ENCODE data around the gene SUPT3H.
"Not testable (repeated sequence)": the region's sequence is repeated elsewhere in the genome, so short reads cannot be mapped to it uniquely, and the experiment has no call there.

SUPT3H gene

DNA sequence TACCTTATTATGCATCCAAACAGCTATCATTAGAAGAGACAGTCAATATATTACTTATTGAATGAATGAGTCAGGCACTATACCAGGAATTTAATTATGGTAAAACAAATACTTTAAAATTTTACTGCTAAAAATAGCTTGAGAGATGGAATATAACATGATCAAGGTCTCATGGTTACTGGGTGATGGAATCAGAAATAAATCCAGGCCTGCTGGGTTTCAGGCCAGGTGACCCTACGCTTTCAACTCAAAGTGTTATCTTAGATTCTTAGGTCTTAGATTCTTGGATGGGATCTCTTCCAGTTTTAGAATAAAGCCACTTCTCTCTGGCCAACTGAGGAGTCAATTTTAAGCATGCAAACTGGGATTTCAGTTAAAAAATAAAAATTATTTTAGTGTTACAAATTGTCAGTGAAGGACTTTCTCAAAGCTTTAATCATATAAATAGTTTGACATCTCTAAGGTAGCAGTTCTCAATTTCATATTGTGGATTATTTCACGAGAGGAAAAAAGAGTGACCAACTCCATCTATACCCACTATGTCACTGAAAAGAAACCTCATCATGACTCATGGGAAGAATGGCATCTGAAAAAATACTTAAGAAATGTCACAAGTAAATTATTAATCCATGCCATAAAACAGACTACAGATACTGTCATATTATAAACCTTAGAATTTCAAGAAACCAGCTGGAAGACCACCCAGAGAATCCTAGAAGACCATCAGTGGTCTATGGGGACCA is 333.1 kb downstream of the SUPT3H start:
- DNase-seq = no peak

DNA sequence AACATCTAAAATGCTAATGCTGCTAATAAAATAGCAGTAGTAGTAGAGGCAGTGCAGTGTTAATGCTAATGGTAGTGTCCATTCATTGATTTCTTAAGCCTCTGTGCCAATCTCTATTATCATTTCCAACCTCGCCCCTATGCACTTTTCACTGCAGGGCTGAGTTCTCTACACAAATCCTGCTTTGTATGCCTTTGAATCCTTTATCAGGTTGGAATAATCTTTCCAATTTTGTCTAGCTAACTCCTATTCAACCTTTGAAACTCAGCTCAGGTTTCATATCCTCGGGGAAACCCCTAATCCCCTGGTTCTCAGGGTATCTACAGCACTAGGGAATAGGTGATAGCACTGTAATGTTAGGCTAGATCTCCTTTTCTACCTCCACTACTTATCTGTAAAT is 333.6 kb downstream of the SUPT3H start:
- DNase-seq = no peak

DNA sequence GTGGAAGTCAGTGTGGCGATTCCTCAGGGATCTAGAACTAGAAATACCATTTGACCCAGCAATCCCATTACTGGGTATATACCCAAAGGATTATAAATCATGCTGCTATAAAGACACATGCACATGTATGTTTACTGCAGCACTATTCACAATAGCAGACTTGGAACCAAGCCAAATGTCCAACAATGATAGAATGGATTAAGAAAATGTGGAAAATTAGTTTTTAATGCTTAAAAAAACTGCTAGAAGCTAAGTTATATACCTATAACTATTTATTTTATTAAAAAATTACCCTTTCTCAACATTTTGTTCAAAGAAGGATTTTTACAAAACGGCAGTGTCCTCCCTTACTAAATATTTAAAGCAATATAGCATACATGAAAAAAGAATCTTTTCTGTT is 335.1 kb downstream of the SUPT3H start:
- not testable (repeated sequence) for DNase-seq

DNA sequence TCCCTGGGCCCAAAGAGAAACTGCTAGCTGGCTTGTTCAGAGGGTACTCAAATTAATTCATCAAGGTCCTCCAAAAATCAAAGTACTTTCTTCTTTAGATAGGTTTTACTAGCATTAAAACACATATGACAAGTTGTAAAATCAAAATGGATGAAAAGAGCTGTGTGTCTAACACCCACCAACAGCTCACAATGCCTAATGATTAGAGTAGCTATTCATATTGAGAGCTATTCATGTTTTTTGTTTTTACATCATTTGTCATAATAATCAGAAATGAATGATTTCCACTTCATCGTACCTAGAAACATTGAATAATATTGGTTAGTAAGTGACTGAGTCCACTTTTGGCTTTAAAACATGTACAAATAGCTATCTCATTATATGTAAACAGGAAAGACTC is 339.5 kb downstream of the SUPT3H start:
- DNase-seq = no peak

DNA sequence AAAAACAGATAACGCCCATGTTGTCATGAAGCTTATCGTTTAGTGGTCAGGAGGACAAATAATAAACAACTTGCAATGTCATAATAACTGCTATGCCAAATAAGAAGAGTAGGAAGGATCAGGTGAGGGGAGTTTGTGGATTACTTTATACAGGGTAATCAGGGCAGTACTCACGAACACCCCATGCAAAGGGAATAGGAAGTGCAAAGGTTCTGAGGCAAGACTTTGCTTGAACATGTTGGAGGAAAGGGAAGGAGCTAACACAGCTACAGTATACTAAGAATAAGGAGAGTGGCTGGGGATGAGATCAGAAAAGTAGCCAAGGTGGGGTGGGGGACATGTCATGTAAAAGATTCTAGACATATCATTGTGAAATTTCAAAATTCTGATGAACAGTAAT is 341.6 kb downstream of the SUPT3H start:
- DNase-seq = no peak

DNA sequence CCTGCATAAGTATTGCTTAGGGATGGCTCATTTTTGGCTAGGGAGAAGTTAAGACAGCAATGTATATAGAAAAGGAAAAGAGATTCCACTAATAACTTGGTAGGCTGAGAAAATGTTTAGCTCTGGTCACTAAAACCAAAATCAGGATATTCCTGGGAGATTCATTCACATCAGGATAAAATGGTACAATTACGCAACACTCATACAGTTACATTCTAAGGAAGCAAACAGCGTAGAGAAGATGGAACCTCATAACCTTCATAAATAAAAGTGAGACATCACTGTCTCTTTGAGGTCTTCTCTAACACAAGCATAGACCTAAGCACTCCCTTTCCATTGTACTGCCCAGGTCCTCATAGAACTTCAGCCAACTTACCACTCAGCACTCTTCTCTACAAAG is 345.3 kb downstream of the SUPT3H start:
- no peak for DNase-seq

DNA sequence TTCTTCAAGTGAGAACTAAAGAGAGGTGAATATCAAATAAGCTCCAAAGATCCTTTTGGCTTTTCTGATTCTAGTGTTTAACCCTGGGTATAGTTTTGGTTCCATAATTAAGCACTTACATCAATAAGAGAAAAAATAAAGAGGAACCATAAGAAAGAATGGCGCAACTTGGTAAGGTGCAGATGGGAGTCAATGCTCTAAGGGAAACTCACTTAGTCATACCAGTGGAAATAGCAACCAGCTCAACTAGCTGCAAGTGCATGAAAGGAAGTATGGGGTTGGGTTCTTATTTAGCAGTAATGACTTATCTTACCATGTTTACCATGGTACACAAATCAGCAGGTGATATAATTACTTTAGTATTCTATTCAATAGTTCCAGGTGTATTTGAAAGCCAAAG is 346.1 kb downstream of the SUPT3H start:
- DNase-seq = no peak

DNA sequence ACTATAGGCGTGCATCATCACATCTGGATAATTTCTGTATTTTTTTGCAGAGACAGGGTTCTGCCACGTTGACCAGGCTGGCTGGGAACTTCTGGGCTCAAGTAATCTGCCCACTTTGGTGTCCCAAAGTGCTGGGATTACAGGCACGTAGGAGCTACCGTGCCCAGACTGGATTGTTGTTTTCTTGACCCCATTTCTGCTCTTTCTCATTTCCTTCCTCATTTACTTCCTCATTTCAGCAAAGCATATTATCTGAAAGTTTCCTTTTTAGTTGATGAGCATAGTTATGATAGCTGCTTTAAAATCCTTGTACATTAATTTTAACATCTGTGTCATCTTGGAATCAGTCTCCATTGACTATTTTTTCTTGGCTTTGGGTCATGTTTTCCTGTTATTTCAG is 350.6 kb downstream of the SUPT3H start:
- DNase-seq = no peak

DNA sequence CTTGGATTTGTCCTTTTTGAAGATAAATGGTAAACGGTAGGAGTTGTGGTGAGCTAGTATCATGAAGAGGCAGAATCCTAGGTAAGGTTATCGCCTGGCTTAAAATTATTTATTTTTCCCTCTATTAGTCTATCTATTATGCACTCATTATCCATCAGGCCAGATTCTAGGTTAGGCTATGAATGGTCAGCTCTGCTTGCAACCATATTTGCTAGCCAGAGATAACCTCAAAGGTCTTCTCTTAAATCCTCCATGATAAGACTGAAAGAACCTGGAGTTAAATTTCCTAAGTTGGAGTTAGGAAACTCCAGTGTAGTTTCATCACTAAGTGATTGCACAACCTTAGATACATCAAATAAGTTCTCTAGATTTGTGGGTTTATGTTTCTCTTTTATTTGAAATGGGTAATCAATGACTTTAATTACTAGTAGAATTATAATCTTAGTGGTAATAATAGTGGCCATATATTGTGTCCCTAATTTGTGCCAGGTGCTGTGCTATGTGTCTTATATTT is 351.7 kb downstream of the SUPT3H start:
- DNase-seq = no peak

DNA sequence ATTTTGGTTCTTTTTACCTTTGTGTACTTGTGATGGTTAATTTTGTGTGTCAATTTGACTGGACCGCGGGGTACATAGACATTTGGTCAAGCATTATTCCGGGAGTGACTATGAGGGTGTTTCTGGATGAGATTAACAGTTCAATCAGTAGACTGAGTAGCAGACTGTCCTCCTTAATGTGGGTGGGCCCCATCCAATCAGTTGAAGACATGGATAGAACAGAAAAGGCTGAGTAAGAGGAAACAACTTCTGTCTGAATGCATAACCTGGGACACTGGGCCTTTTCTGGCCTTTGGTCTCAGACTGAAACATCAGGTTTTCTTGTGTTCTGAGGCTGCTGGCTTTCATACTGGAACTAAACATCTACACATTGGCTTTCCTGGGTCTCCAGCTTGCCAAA is 353.1 kb downstream of the SUPT3H start:
- no peak for DNase-seq

DNA sequence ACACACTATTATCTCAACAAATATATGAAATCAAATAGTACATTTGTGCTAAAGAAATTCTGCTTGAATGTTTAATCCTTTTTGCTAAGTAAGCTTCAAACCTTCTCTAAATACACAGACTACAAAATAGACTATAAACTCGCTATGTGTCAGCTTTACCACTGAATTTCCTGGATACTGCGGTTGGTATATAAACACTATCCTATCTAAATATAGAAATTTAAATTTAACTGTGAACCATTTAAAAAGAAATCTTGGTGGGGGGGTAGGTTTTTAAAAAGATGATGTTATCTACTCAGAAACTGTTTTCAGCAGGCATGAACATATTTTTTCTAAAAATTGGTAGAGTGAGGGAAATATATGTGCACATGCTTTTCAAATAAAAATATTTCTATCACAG is 356.1 kb downstream of the SUPT3H start:
- no peak for DNase-seq

DNA sequence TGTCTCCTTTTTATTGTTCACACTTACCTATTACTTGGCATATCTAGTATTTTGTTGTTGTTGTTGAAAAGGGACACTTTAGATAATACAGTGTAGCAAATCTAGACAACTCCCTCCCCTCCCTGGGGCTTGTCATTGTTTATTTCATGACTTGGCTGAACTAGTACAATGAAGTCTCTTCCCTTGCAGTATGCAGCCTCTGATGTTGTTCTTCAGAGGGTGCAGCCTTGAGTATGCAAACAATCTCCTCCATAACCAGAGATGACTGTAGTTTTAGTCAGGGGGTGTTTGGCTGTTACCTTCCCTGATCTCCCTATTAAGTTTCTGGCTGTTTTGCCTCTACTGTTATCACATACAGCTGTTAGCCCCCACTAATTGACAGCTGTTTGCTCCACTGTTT is 365.0 kb downstream of the SUPT3H start:
- DNase-seq = no peak

DNA sequence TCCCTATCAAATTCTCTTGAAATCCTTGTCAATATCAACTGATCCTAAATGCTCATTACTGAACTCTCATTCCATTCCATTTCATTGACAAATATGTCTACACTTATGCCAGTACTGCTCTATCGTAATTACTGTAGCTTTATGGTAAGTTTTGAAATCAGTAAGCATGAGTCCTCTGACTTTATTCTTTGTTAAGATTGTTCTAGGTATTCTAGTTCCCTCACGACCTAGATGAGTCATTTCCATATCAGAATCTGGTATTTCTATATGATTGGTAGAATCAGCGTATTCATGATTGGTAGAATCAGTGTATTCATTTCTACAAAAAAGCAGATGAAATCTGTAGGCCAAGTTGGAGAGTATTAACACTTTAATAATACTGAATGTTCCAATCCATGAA is 368.2 kb downstream of the SUPT3H start:
- no peak for DNase-seq

DNA sequence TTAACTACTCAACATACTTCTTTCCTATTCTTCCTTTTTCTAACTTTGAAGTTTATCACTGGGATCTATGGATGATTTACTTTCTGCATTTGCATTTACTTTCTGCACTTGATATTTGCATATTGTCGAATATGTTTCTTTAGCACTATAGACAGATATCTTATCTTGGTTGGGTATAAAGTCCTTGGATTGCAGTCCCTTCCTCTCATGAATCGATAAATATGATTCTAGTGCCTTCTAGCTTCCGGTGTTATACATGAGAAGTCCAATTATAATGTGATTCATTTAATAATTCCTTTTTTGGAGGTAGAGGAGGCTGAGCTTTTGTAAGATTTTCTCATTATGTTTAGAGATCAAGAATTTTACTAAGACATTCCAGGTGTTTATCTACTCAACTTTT is 370.8 kb downstream of the SUPT3H start:
- no peak for DNase-seq

DNA sequence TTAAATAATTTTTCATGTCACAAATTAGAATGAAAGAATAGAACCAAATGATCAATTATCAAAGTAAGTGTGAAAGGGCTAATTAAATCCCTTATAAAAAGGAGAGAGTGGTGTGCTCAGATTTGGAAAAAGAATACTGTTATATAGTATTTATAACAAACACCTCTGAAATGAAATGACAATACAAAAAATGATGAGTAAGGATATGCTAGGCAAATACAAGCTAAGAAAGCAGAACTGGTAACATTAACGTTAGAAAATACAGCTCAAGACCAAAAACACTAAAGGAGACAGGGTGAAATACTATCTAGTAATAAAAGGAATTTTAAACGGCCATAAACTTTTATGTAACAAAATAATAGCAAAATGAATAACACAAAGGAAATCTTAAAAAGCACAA is 373.8 kb downstream of the SUPT3H start:
- no peak for DNase-seq

DNA sequence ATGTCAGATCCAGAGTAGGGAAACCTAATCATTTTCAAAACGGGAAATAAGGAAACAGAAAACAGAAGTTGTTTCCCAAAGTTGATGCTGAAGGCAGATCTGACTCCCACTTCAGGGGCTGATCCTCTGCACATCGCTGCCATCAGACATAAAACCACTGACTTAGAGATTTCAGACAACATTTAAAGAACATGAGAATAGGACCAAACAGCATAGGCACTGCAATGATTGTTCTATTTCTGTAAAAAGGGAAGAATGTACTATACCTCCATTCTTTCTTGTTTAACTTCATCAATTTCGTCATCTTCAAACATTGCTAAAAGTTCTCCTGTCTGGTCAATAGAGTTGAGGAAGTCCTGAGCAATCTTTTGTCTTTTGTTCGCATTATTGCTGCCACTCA is 374.3 kb downstream of the SUPT3H start:
- DNase-seq = no peak

DNA sequence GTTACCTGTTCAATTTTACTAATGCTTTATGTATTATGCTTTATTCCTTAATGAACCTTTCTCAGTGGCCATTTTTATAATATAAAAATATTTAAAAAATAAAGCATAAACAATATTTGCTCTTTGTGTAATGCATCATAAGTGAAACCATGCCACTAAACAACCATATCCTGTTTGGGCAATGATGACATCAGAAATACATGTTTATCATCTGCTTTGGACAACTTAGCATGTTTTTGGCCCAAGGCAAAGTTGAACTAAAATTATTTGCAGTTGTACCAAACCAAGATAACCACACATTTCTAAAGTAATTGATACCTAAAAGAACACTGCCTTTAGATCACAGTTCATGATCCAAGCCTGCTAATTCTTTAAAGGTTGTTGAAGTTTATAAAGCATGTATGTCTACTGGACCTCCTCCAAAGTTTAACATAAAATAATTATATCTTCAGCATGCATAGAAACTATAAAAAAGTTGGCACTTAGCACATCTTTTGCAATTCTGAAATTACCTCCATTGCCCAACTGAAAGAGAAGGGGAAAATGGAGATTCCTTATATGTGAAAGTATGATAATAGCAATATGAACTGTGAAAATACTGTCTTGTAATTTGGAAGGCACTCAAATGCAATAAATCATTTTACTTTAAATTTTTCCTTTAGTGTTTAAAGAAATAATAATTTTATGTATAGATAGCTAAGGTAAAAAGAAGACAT is 375.2 kb downstream of the SUPT3H start:
- DNase-seq = no peak

DNA sequence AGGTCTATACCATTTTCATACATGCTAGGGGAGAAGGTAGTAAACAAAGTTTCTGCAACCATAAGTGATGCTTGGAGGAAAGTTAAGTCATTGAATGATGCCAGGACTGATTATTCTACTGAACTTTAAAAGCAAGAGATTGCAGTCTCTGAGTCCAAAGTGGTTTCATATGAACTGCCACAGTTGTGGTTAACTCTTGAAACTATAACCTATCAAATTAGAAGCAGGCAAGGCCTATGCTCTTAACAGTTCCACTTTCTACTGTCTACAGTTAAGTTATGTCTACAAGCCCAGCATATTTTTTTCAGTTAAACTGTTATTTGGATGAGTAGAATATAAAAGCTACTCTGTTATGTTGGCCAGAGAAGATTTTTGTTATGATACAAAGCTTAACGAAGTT is 376.1 kb downstream of the SUPT3H start:
- DNase-seq = no peak

DNA sequence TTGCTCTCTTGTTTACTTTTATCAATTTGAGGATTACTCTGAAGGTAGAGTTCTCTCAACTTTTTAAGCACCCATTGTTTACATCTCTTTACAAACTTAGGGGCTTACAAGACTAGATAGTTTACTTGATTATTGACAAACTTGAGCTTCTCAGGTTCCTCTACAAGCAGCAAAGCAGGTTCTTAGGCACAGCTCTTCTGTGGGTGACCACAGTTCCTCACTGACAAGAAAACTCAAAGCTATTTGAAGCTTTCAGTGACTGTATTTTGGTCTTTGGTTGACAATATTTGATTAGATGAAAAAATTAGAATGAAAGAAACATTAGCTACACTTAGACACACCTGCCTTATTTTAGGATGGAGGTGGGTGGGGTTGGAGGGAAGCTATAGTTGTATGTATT is 376.9 kb downstream of the SUPT3H start:
- no peak for DNase-seq

DNA sequence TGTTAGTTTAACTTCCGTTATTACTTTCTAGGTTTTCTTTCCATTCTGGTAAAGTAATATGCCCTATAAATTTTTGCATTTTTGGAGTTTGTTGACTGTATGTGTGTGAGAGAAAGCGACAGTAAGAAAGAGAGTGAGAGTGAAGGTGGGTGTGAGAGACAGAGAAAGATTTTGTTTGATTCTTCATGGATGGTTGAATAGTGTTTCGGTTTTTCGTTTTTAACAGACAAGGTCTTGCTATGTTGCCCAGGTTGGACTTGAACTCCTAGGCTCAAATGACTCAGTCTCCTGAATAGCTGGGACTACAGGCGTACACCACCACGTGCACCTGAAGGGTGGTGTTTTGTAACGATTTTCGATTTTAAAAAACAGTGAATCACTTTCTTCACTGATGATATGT is 378.7 kb downstream of the SUPT3H start:
- no peak for DNase-seq

DNA sequence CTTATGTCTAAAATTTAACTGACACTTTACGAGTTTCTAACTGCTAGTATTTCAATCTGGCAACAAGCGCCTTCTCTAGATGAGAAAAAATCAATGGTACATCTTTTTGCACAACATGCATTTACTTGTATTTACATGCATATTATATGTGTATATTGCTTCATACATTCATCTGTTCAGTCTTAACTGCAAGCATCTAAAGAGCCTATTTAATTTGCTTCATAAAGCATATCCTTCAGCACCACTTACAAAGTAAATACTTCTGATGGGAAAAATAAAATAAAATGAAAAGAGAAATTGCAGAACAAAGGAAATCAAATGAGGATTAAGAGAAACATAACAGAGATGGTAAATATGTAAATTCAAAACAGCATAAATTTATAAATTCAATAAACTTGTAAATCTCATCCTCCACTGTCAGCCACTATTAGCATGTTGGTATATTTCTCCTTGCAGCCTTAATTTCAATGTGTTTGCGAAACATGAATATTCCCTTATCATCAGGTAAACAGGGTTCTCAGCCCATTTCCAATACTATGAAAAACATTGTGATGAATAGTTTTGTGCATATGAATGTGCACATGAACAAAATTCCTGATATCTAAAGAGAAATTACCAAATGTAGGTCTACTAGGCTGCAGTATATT is 382.1 kb downstream of the SUPT3H start:
- DNase-seq = no peak

DNA sequence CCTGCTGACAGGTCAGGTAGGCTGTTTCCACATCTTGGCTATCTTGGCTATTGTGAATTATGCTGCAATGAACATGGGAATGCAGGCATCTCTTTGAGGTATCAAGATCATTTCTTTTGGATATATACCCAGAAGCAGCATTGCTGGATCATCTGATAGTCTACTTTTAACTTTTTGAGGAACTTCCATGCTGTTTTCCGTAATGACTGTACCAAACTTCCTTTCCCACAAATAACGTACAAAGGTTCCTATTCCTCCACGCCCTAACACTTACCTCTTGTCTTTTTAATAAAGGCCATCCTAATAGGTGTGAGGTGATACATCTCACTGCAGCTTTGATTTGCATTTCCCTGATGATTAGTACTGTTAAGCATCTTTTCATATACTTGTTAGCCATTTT is 388.3 kb downstream of the SUPT3H start:
- DNase-seq = no peak

DNA sequence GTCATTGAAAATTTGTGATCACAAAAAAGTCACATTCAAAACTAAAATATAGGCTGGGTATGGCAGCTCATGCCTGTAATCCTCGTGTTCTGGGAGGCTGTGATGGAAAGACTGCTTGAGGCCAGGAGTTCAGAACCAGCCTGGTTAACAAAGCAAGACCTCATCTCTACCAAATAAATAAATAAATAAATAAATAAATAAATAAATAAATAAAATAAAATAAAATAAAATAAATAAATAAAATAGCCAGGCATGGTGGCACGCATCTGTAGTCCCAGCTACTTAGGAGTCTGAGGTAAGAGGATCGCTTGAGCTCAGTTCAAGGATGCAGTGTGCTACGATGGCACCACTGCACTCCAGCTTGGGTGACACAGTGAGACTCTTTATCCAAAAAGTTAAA is 392.7 kb downstream of the SUPT3H start:
- DNase-seq = no peak

All from stimulated activated CD4-positive, alpha-beta T cell treated with anti-CD3 and anti-CD28 coated beads, Interleukin-2, amount 100 ng/mL, for 24 hours (primary cell).